Measurements from ENCODE around the gene DHX29. TPM values are rescaled to one million over a fixed set of nuclear protein-coding genes. Genes with fewer than 3 reads are reported as not detected.

DHX29 gene
- total RNA-seq, 1 donor from 2014 or later, result 25.1 TPM

DNA sequence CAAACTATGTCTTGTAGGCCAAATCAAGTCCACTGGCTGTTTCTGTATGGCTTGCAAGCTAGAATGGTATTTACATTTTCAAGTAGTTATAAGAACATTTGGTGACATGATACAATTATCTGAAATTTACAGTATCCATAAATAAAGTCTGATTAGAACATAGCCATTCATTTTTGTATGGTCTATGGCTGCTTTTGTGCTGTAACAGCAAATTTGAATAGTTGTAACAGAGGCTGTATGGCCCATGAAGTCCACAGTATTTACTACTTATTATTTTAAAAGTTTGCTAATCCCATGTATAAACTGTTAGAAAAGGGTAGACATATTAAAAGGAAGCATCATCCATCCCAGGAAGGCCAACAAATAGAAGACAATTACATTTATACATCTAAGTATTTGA, 17.7 kb downstream of the DHX29 start:
- H3K27me3 Mint-ChIP-seq, result no peaks in the 10 kb centered on the region
- H3K27ac Mint-ChIP-seq, result no peak overlapping the region
- H3K4me3 Mint-ChIP-seq (ENCODE audit: low read depth), result no peak overlapping the region
- no peaks in the 10 kb centered on the region for H3K9me3 Mint-ChIP-seq (ENCODE audit: low read depth)
- DNase-seq (ENCODE audit: low spot score, unreplicated experiment), result no peak
- no peaks in the 10 kb centered on the region for H3K4me1 Mint-ChIP-seq (ENCODE audit: low read depth)
- TF ChIP-seq, protein P1, sequence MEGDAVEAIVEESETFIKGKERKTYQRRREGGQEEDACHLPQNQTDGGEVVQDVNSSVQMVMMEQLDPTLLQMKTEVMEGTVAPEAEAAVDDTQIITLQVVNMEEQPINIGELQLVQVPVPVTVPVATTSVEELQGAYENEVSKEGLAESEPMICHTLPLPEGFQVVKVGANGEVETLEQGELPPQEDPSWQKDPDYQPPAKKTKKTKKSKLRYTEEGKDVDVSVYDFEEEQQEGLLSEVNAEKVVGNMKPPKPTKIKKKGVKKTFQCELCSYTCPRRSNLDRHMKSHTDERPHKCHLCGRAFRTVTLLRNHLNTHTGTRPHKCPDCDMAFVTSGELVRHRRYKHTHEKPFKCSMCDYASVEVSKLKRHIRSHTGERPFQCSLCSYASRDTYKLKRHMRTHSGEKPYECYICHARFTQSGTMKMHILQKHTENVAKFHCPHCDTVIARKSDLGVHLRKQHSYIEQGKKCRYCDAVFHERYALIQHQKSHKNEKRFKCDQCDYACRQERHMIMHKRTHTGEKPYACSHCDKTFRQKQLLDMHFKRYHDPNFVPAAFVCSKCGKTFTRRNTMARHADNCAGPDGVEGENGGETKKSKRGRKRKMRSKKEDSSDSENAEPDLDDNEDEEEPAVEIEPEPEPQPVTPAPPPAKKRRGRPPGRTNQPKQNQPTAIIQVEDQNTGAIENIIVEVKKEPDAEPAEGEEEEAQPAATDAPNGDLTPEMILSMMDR (IDR thresholded peaks at IDR 0.05; ENCODE audit: unreplicated experiment), result no peak
- H3K36me3 Mint-ChIP-seq (ENCODE audit: insufficient read depth), result peaks cover 31% of the 10 kb centered on the region

DNA sequence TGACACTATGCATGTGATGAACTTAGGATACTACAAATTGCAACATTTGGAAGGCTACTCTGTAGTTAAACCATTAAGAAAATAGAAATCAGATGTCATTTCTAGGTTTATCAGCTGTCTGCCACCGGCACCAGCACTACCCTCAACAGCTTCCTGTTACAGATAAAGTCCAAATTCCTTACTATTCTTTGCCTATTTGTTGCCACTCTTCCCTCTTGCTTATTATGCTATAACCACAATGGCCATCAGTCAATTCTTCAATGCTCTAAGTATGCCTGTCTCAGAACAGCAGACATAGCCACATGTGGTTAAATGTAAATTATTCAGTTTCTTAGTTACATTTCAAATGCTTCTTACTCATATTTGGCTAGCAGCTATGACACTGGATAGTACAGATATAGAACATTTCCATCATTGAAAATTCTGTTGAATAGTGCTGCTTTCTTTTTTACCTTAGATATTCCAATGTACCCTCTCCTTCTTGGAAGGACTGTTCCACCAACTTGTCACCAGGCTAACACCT, 21.0 kb downstream of the DHX29 start:
- no peaks in the 10 kb centered on the region for H3K4me1 Mint-ChIP-seq (ENCODE audit: low read depth)
- TF ChIP-seq, protein P1 (IDR thresholded peaks at IDR 0.05; ENCODE audit: unreplicated experiment), result no peak
- H3K27ac Mint-ChIP-seq, result no peak overlapping the region
- no peak for DNase-seq (ENCODE audit: low spot score, unreplicated experiment)
- peaks cover 18% of the 10 kb centered on the region for H3K36me3 Mint-ChIP-seq (ENCODE audit: insufficient read depth)
- no peaks in the 10 kb centered on the region for H3K27me3 Mint-ChIP-seq
- H3K9me3 Mint-ChIP-seq (ENCODE audit: low read depth), result no peaks in the 10 kb centered on the region
- H3K4me3 Mint-ChIP-seq (ENCODE audit: low read depth), result no peak overlapping the region

DNA sequence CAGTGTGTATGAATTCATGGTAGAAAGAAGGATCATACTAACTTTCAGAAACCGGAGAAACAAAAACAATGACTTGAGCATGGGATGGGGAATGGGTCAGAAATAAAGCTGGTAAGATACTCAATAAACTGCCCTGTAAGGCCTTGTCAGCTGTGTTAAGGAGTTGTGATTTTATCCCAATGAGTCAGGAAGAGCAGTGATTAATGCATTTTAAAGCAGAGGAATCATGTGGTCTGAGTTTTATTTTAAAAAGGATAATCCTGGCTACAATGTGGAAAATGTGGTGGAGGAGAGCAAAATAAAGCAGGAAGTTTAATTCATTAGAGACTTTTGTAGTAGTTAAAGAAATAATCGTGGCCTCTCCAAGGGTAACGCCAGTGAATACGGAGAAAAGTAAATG, 28.7 kb downstream of the DHX29 start:
- peaks cover 11% of the 10 kb centered on the region for H3K36me3 Mint-ChIP-seq (ENCODE audit: insufficient read depth)
- H3K9me3 Mint-ChIP-seq (ENCODE audit: low read depth), result no peaks in the 10 kb centered on the region
- DNase-seq (ENCODE audit: low spot score, unreplicated experiment), result no peak
- no peaks in the 10 kb centered on the region for H3K27me3 Mint-ChIP-seq
- no peaks in the 10 kb centered on the region for H3K4me1 Mint-ChIP-seq (ENCODE audit: low read depth)
- TF ChIP-seq, protein P1 (IDR thresholded peaks at IDR 0.05; ENCODE audit: unreplicated experiment), result no peak
- no peak overlapping the region for H3K27ac Mint-ChIP-seq
- H3K4me3 Mint-ChIP-seq (ENCODE audit: low read depth), result no peak overlapping the region

DNA sequence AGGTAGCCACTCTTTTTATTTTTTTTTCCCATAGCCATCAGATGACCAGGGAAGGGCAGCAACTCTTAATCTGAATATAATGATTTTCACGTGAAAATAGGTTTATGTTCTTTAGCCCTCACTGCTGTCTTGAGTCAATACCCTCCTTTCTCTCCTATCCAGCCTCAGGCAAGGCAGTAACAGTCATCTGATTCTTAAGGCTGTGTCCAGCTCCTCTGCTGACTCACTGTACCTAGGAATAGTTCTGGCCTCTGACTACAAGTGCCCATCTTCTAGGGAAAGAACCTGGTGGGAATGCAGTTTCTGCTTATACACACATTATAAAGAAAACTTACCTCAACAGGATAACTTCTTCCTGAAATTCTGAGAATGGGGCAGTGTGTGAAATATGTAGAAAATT, 30.7 kb downstream of the DHX29 start:
- H3K27me3 Mint-ChIP-seq, result no peaks in the 10 kb centered on the region
- no peak for DNase-seq (ENCODE audit: low spot score, unreplicated experiment)
- H3K4me3 Mint-ChIP-seq (ENCODE audit: low read depth), result no peak overlapping the region
- H3K27ac Mint-ChIP-seq, result no peak overlapping the region
- TF ChIP-seq, protein P1 (IDR thresholded peaks at IDR 0.05; ENCODE audit: unreplicated experiment), result no peak
- peaks cover 11% of the 10 kb centered on the region for H3K36me3 Mint-ChIP-seq (ENCODE audit: insufficient read depth)
- H3K4me1 Mint-ChIP-seq (ENCODE audit: low read depth), result no peaks in the 10 kb centered on the region
- H3K9me3 Mint-ChIP-seq (ENCODE audit: low read depth), result no peaks in the 10 kb centered on the region

DNA sequence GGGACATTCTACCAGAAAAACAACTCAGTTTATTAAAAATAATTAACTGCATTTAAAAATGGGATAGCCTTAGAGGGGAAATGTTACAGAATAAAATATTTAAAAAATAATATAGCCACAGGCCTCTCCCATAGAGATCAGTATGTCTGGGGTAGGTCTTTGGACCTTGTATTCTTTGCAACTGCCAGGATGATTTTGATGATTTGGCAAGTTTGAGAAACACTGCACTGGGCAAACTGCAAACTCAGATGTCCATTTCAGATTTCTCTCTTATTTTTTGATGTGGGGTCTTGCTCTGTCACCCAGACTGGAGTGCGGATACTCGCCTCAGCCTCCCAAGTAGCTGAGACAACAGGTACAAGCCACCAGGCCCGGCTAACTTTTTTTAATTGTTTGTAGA, 49.2 kb downstream of the DHX29 start:
- DNase-seq (ENCODE audit: low spot score, unreplicated experiment), result no peak
- H3K27ac Mint-ChIP-seq, result no peak overlapping the region
- TF ChIP-seq, protein P1 (IDR thresholded peaks at IDR 0.05; ENCODE audit: unreplicated experiment), result no peak
- H3K4me1 Mint-ChIP-seq (ENCODE audit: low read depth), result peaks cover 8% of the 10 kb centered on the region
- no peak overlapping the region for H3K4me3 Mint-ChIP-seq (ENCODE audit: low read depth)
- H3K9me3 Mint-ChIP-seq (ENCODE audit: low read depth), result no peaks in the 10 kb centered on the region
- peaks cover 11% of the 10 kb centered on the region for H3K36me3 Mint-ChIP-seq (ENCODE audit: insufficient read depth)
- no peaks in the 10 kb centered on the region for H3K27me3 Mint-ChIP-seq
